Muscle layer of colon (tissue), 2 donors: ENCODE data around the gene MX1.
"Not testable (repeated sequence)": the region's sequence is repeated elsewhere in the genome, so short reads cannot be mapped to it uniquely, and the experiment has no call there.

Experiments
- H3K27ac ChIP-seq: one replicate; pipeline ENCODE4 v1.7.0; 2013; ENCODE audit warnings: low read depth, mild to moderate bottlenecking, low read length, moderate library complexity
- H3K27me3 ChIP-seq, 2 donors: one replicate each; pipeline ENCODE4 v1.7.0; 2013; ENCODE audit warnings: low read length in 2 of 2, mild to moderate bottlenecking in 2 of 2; ENCODE audit not compliant: insufficient read depth in 2 of 2, control insufficient read depth in 1 of 2
- H3K36me3 ChIP-seq: one replicate; pipeline ENCODE4 v1.7.0; 2013; ENCODE audit warnings: mild to moderate bottlenecking, low read length; ENCODE audit not compliant: insufficient read depth
- H3K4me1 ChIP-seq: one replicate; pipeline ENCODE4 v1.7.0; 2013; ENCODE audit warnings: mild to moderate bottlenecking, low read length; ENCODE audit not compliant: insufficient read depth
- H3K4me3 ChIP-seq, 2 donors: one replicate each; pipeline ENCODE4 v1.7.0; 2013; ENCODE audit warnings: low read length in 2 of 2, low read depth in 1 of 2, mild to moderate bottlenecking in 1 of 2, moderate library complexity in 1 of 2
- H3K9ac ChIP-seq: one replicate; pipeline ENCODE4 v1.7.0; 2013; ENCODE audit warnings: low read length
- H3K9me3 ChIP-seq: one replicate; pipeline ENCODE4 v1.7.0; 2013; ENCODE audit warnings: mild to moderate bottlenecking, low read length
- donor health status: abdominal sarcoma.
- donor health status: Adenocarcinoma of cecum.

MX1 gene

DNA sequence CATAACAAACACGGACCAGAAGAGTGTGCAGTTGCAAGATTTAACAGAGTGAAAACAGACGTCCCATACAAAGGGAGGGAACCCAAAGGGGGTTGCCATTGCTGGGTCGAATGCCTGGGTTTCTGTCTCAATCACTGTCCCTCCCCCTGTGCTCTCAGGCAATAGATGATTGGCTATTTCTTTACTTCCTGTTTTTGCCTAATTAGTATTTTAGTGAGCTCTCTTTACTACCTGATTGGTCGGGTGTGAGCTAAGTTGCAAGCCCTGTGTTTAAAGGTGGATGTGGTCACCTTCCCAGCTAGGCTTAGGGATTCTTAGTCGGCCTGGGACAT is 2.8 kb upstream of the MX1 start:
- not testable (repeated sequence) for H3K4me1 ChIP-seq, H3K36me3 ChIP-seq, H3K27me3 ChIP-seq, H3K9me3 ChIP-seq, H3K27ac ChIP-seq, H3K9ac ChIP-seq, H3K4me3 ChIP-seq

DNA sequence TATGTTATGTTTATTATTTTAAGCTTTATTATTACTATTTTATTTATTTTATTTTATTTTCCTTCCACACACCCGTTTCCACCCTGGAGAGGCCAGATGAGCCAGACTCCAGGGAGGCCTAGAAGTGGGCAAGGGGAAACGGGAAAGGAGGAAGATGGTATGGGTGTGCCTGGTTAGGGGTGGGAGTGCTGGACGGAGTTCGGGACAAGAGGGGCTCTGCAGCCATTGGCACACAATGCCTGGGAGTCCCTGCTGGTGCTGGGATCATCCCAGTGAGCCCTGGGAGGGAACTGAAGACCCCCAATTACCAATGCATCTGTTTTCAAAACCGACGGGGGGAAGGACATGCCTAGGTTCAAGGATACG is 468 bp upstream of the MX1 start:
- H3K9me3 ChIP-seq = no peaks in the 10 kb centered on the region
- peak overlapping the region; percentile 76 for H3K27ac ChIP-seq
- peak overlapping the region; percentile 64 for H3K9ac ChIP-seq
- H3K4me1 ChIP-seq = no peaks in the 10 kb centered on the region
- peak overlapping the region; percentile 81 to 90 for H3K4me3 ChIP-seq
- peaks cover 3% of the 10 kb centered on the region for H3K36me3 ChIP-seq
- H3K27me3 ChIP-seq = no peaks in the 10 kb centered on the region

DNA sequence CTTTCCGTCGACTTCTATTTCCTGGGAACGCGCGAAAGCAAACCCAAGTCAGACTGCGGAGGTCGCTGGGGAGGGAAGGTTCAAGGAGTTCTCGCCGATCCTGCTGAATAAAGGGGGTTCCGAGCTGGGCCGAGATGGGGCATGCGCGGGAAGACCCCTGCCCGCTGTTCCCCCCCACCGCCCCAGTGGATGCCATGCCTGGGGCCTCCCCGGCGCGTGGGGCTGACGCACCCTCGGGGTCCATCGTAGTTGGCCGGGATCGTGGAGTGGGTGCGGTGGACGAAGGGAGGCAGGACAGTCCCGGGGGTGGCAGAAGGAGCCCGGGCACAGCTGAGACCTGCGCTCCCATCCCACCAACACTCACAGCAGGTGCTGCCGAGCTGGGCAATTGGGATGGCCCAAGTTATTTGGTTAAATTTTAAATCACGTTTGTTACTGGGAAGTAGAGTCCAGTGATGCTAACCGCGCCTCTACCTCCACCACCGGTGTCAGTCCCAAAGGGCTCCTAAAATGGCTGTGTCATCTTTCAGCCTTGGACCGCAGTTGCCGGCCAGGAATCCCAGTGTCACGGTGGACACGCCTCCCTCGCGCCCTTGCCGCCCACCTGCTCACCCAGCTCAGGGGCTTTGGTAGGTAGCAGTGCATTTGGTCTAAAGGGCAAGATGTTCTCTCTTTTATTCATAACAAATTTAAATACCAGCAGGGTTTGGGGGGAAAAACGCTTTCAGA is 801 bp downstream of the MX1 start:
- Histone ChIP-seq H3K9me3 (no peaks in the 10 kb centered on the region), H3K4me1 (no peaks in the 10 kb centered on the region), H3K27me3 (no peaks in the 10 kb centered on the region), H3K9ac (peak overlapping the region; percentile 64), H3K36me3 (peaks cover 5% of the 10 kb centered on the region), H3K4me3 (peak overlapping the region; percentile 81 to 90), H3K27ac (peak overlapping the region; percentile 76)

DNA sequence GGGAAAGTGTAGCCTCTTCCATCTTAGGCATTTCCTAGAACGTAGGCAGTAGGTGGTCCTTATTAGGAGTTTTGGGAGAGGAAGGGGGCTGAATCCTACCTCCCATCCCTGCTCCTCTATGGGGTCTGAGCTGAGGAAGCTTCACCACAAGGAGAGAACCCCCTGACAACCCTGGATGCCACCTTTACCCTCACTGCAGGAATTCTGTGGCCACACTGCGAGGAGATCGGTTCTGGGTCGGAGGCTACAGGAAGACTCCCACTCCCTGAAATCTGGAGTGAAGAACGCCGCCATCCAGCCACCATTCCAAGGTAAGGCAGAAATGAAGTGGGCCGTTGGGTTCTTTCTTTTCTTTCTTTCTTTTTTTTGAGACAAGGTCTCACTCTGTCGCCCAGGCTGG is 1.5 kb downstream of the MX1 start:
- Histone ChIP-seq H3K36me3 (peaks cover 12% of the 10 kb centered on the region), H3K27ac (no peak overlapping the region), H3K9me3 (no peaks in the 10 kb centered on the region), H3K27me3 (no peaks in the 10 kb centered on the region), H3K9ac (no peak overlapping the region), H3K4me1 (no peaks in the 10 kb centered on the region), H3K4me3 (no peak overlapping the region)

DNA sequence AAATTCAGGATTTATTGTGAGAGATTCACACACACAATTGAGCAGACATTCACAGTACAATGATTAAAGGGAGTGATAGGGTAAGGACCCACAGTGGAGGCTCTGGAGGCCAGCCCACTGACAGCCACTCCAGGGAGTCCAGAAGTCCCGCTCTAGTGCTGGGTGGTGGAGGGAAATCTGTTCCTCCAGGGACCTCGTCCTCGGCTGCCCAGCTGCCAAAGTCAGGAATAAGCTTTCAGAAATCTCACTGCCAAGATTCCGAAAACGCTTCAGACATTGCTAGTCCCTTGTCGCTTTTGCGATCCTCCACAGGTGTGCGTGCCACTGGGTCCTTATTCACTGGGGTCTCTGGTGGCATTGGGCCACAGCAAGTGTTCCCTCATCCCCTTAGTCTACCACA is 2.3 kb downstream of the MX1 start:
- H3K36me3 ChIP-seq = peaks cover 20% of the 10 kb centered on the region
- no peaks in the 10 kb centered on the region for H3K27me3 ChIP-seq
- H3K9me3 ChIP-seq = no peaks in the 10 kb centered on the region
- no peak overlapping the region for H3K9ac ChIP-seq
- H3K27ac ChIP-seq = no peak overlapping the region
- no peaks in the 10 kb centered on the region for H3K4me1 ChIP-seq
- no peak overlapping the region for H3K4me3 ChIP-seq

DNA sequence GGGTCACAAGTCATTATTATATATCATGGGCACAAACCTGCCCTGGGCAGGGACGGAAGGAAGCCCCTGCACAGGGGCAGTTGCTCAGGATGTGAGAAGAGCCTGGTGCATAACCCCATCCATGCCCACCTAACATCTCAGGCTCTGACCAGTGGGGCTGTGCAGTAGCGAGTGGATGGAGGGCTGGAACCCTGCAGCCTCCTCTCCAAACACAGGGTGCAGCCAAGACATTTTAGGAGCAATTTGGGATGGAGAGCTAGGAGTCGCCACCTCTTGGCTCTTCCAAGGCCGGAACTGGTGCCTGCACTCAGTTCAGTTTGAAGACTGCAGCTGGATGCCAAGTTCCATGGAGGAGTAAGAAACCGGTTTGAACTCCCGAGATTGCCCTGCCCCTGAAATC is 2.8 kb downstream of the MX1 start:
- Histone ChIP-seq H3K4me3 (no peak overlapping the region), H3K9me3 (no peaks in the 10 kb centered on the region), H3K27ac (no peak overlapping the region), H3K4me1 (no peaks in the 10 kb centered on the region), H3K27me3 (no peaks in the 10 kb centered on the region), H3K9ac (no peak overlapping the region), H3K36me3 (peaks cover 25% of the 10 kb centered on the region)

DNA sequence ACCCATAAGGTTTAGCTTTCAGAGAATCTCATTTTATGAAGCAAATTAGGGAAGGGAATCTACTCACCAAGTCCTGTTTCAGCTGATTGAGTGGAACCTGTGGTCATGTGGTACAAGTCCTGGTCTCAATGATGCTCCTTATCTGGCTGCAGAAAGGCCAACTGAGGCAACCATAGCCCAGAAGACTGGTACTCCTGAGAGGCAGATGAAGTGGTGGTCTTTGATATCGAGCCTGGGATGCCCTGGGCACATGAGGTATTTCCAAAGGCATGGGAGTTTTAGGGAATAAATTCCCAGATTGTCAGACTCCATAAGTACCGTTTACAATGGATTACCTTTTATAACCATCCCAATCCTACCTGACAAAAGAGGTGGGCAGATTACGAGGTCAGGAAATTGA is 3.3 kb downstream of the MX1 start:
- peaks cover 26% of the 10 kb centered on the region for H3K36me3 ChIP-seq

DNA sequence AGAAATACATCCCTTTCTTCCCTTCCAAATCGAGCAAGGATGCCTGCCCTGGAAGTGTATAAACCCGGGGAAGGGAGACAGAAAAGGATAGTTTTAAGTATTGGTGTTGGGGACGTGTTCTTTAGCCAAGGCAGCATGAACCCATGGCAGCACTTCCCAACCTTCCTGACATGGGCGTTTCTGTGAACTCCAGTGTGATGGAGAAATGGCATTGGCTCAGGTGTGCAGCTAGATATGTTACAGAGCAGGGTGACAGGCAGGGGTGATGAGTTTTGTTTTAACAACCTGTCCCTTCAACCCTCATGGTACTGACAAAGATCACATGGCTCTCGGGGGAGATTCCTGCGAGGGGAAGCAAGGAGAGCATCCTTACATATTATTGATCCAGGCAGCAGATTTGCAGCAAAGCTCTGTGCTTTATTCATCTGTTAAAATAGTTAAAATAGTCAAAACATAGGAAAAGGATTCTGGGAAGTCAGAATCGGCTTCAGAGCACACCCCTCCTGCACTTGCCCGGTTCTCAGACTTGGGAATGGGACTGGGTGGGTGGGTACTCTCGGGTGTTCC is 4.0 kb downstream of the MX1 start:
- Histone ChIP-seq H3K9ac (no peak overlapping the region), H3K9me3 (no peaks in the 10 kb centered on the region), H3K4me1 (no peaks in the 10 kb centered on the region), H3K27ac (no peak overlapping the region), H3K27me3 (no peaks in the 10 kb centered on the region), H3K4me3 (no peak overlapping the region), H3K36me3 (peaks cover 32% of the 10 kb centered on the region)

More for the DNA sequence above, 3.3 kb downstream of the MX1 start:
- Histone ChIP-seq H3K9ac (no peak overlapping the region), H3K9me3 (no peaks in the 10 kb centered on the region), H3K4me1 (no peaks in the 10 kb centered on the region), H3K27me3 (no peaks in the 10 kb centered on the region), H3K4me3 (no peak overlapping the region), H3K27ac (no peak overlapping the region)

DNA sequence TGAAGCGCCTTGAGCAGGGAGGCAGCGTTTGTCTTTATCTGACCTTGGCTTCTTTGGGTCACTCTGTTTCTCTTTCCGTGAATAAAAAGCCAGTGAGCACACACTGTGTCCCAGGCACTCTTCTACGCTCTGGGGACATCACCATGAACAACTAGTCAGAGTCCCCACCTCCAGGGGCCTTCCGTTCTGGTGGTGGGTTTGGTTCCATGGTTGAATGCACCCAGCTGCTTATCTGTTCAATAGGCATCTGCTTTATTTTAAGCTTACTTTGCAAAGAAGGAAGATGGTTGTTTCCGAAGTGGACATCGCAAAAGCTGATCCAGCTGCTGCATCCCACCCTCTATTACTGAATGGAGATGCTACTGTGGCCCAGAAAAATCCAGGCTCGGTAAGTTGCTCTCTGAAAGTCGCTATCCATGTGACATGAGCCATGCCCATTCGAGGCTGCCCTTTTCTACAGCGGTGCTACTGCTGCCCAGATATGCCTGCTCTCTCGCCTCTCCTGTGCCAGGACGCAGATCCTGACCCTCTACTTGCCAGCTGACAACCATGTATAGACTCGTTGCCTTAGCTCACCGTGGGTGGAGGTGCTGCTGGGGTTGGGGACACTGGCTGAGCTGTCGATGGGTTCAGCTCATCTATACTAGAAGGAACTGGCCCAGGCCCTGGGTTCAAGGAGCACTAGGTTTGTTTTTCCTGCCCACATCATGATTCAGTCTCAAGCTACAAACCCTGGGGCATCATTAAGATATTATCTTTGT is 5.9 kb downstream of the MX1 start:
- Histone ChIP-seq H3K9me3 (no peaks in the 10 kb centered on the region), H3K9ac (no peak overlapping the region), H3K4me1 (no peaks in the 10 kb centered on the region), H3K36me3 (peaks cover 52% of the 10 kb centered on the region), H3K27ac (no peak overlapping the region), H3K27me3 (no peaks in the 10 kb centered on the region), H3K4me3 (no peak overlapping the region)

DNA sequence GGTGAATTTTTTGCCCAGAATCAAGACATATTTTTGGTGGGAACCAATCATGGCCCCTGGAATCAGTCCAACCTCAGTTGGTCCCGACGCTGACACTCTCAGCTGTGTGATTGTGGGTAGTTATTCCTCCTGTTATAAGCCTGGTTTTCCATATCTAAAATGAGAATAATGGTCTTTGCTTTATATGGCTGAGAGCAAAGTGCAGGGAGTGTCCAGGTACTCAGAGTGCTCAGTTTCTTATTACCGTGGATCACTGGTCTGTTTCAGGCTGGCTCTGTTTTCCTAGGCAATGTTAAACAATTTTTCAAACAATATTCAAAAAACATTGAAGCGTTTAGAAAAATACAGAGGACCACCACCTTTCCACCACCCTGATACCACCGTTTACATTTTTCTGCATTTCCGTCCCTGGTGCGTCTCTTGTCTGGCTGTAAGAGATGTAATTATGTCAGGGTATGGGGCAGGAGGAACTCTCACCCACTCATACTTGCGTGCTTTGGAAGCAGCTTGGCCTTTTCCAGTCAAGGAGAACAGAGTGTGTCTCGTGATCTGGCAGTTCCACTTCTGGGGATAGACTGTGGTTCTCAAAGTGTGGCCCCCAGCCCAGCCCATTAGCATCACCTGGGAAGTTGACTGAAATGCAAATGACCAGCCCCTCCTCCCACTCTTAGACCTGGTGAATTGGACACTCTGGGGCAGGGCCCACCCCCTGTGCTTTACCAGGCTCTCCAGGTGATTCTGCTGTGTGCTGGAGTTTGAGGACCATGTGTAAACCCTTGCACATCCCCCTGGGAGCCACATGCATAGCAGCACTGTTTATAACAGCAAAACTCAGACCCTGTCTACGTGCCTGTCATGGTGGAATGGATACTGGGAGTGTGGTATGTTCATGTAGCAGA is 6.8 kb downstream of the MX1 start:
- Histone ChIP-seq H3K4me3 (no peak overlapping the region), H3K36me3 (peaks cover 60% of the 10 kb centered on the region), H3K27me3 (no peaks in the 10 kb centered on the region), H3K27ac (no peak overlapping the region), H3K4me1 (no peaks in the 10 kb centered on the region), H3K9me3 (no peaks in the 10 kb centered on the region), H3K9ac (no peak overlapping the region)

DNA sequence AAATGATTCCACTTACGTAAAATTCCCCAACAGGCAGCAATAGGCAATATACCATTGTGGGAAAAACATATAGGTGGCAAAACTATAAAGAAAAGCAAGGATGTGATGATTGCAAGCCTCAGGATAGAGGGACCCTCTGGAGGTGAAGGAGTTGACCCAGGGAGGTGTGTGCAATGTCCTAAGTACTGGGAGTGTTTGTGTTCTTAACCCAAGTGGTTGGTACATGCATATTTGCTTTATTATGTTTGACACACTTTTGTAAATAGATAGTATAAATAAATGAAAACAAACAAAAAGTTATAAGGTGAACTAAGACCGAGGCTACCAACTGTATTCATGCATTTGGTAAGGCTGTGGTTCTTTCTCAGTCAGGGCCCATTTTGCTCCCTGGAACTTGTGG is 7.5 kb downstream of the MX1 start:
- Histone ChIP-seq H3K27ac (no peak overlapping the region), H3K4me1 (no peaks in the 10 kb centered on the region), H3K36me3 (peaks cover 61% of the 10 kb centered on the region)

More for the DNA sequence above, 7.5 kb downstream of the MX1 start:
- Histone ChIP-seq H3K9me3 (no peaks in the 10 kb centered on the region), H3K9ac (no peak overlapping the region), H3K27me3 (no peaks in the 10 kb centered on the region), H3K4me3 (no peak overlapping the region)
